ENCODE results near the gene HSPB3.
"Not testable (repeated sequence)": the region's sequence is repeated elsewhere in the genome, so short reads cannot be mapped to it uniquely, and the experiment has no call there.

The HSPB3 gene

GRCh38 chr5:54450542-54450941 lies 5.0 kb upstream of the HSPB3 start:
- in situ Hi-C loops (cut with MboI; ENCODE audit: low pct_unique_long_range_greater_than_20kb, low sequenced_read_pairs), result no loop called here
- DNase-seq, result no peak

- DNase-seq, result no peak
Observed at GRCh38 chr5:54453046-54453445, 2.5 kb upstream of the HSPB3 start.

GRCh38 chr5:54454602-54455001 lies 897 bp upstream of the HSPB3 start:
- in situ Hi-C loops (cut with MboI; ENCODE audit: low pct_unique_long_range_greater_than_20kb, low sequenced_read_pairs), result no loop called here
- no peak for DNase-seq

More at GRCh38 chr5:54453046-54453445, 2.5 kb upstream of the HSPB3 start:
- in situ Hi-C loops (cut with MboI; ENCODE audit: low pct_unique_long_range_greater_than_20kb, low sequenced_read_pairs), result no loop called here

- DNase-seq, result no peak
Observed at GRCh38 chr5:54457094-54457862, 1.8 kb downstream of the HSPB3 start.

GRCh38 chr5:54458221-54458620 lies 2.7 kb downstream of the HSPB3 start:
- in situ Hi-C loops (cut with MboI; ENCODE audit: low pct_unique_long_range_greater_than_20kb, low sequenced_read_pairs), result no loop called here
- DNase-seq, result no peak

More at GRCh38 chr5:54457094-54457862, 1.8 kb downstream of the HSPB3 start:
- in situ Hi-C loops (cut with MboI; ENCODE audit: low pct_unique_long_range_greater_than_20kb, low sequenced_read_pairs), result no loop called here

GRCh38 chr5:54460181-54460919 lies 4.9 kb downstream of the HSPB3 start:
- in situ Hi-C loops (cut with MboI; ENCODE audit: low pct_unique_long_range_greater_than_20kb, low sequenced_read_pairs), result no loop called here
- no peak for DNase-seq

GRCh38 chr5:54462281-54462680 lies 6.8 kb downstream of the HSPB3 start:
- DNase-seq, result no peak
- in situ Hi-C loops (cut with MboI; ENCODE audit: low pct_unique_long_range_greater_than_20kb, low sequenced_read_pairs), result no loop called here

GRCh38 chr5:54463713-54464112 lies 8.2 kb downstream of the HSPB3 start:
- in situ Hi-C loops (cut with MboI; ENCODE audit: low pct_unique_long_range_greater_than_20kb, low sequenced_read_pairs), result no loop called here
- DNase-seq, result no peak

- peak; percentile 8 for DNase-seq
- in situ Hi-C loops (cut with MboI; ENCODE audit: low pct_unique_long_range_greater_than_20kb, low sequenced_read_pairs), result no loop called here
Observed at GRCh38 chr5:54469622-54470021, 14.1 kb downstream of the HSPB3 start.

GRCh38 chr5:54470128-54470527 lies 14.6 kb downstream of the HSPB3 start:
- no peak for DNase-seq
- in situ Hi-C loops (cut with MboI; ENCODE audit: low pct_unique_long_range_greater_than_20kb, low sequenced_read_pairs), result no loop called here

- no peak for DNase-seq
- in situ Hi-C loops (cut with MboI; ENCODE audit: low pct_unique_long_range_greater_than_20kb, low sequenced_read_pairs), result no loop called here
Observed at GRCh38 chr5:54470677-54471076, 15.2 kb downstream of the HSPB3 start.

- in situ Hi-C loops (cut with MboI; ENCODE audit: low pct_unique_long_range_greater_than_20kb, low sequenced_read_pairs), result no loop called here
Observed at GRCh38 chr5:54471398-54471797, 15.9 kb downstream of the HSPB3 start.

GRCh38 chr5:54476682-54477081 lies 21.2 kb downstream of the HSPB3 start:
- in situ Hi-C loops (cut with MboI; ENCODE audit: low pct_unique_long_range_greater_than_20kb, low sequenced_read_pairs), result no loop called here
- DNase-seq, result no peak

More at GRCh38 chr5:54471398-54471797, 15.9 kb downstream of the HSPB3 start:
- no peak for DNase-seq

- no peak for DNase-seq
- in situ Hi-C loops (cut with MboI; ENCODE audit: low pct_unique_long_range_greater_than_20kb, low sequenced_read_pairs), result no loop called here
Observed at GRCh38 chr5:54477941-54478478, 22.5 kb downstream of the HSPB3 start.

- in situ Hi-C loops (cut with MboI; ENCODE audit: low pct_unique_long_range_greater_than_20kb, low sequenced_read_pairs), result no loop called here
- no peak for DNase-seq
Observed at GRCh38 chr5:54480296-54480695, 24.8 kb downstream of the HSPB3 start.

GRCh38 chr5:54484219-54484894 lies 28.9 kb downstream of the HSPB3 start:
- no peak for DNase-seq
- in situ Hi-C loops (cut with MboI; ENCODE audit: low pct_unique_long_range_greater_than_20kb, low sequenced_read_pairs), result no loop called here

- DNase-seq; in situ Hi-C loops (cut with MboI; ENCODE audit: low pct_unique_long_range_greater_than_20kb, low sequenced_read_pairs): not testable (repeated sequence)
Observed at GRCh38 chr5:54485659-54486058, 30.2 kb downstream of the HSPB3 start.

- in situ Hi-C loops (cut with MboI; ENCODE audit: low pct_unique_long_range_greater_than_20kb, low sequenced_read_pairs); DNase-seq: not testable (repeated sequence)
Observed at GRCh38 chr5:54489648-54489979, 34.1 kb downstream of the HSPB3 start.

GRCh38 chr5:54491326-54491725 lies 35.8 kb downstream of the HSPB3 start:
- no peak for DNase-seq
- in situ Hi-C loops (cut with MboI; ENCODE audit: low pct_unique_long_range_greater_than_20kb, low sequenced_read_pairs), result no loop called here

GRCh38 chr5:54492178-54492577 lies 36.7 kb downstream of the HSPB3 start:
- in situ Hi-C loops (cut with MboI; ENCODE audit: low pct_unique_long_range_greater_than_20kb, low sequenced_read_pairs), result no loop called here

More at GRCh38 chr5:54492178-54492577, 36.7 kb downstream of the HSPB3 start:
- DNase-seq, result no peak

Data from KBM-7 (cell line).